OCI-LY3 (cell line): Measurements from ENCODE around the gene F2.

ENCODE experiments used
- H2AFZ ChIP-seq: fragments of 200-600, 300-600 bp; shearing (Covaris generic); 2 replicates; pipeline ENCODE4 v1.6.0; 2014; ENCODE audit warnings: antibody characterized with exemption, low read depth, low read length
- H3K27ac ChIP-seq: fragments of 200-600, 300-600 bp; sonication (generic); 2 replicates; pipeline ENCODE4 v1.5.1; 2014; ENCODE audit warnings: mild to moderate bottlenecking, low read length, moderate library complexity, mixed read lengths
- H3K27me3 ChIP-seq: fragments of 200-600, 300-600 bp; sonication (generic); 2 replicates; pipeline ENCODE4 v1.6.1; 2014; ENCODE audit warnings: low read depth, low read length, mixed read lengths
- H3K36me3 ChIP-seq: fragments of 200-600, 300-600 bp; sonication (generic); replicated peaks from 2 replicates; pipeline ENCODE3; 2014; ENCODE audit warnings: low read depth, low read length, mixed read lengths
- H3K4me1 ChIP-seq: fragments of 300-600, 200-600 bp; sonication (generic); 2 replicates; pipeline ENCODE4 v1.6.1; 2014; ENCODE audit warnings: low read length, mixed read lengths
- H3K4me2 ChIP-seq: fragments of 200-600, 300-600 bp; sonication (generic); 2 replicates; pipeline ENCODE4 v1.6.1; 2014; ENCODE audit warnings: low read length, mixed read lengths
- H3K4me3 ChIP-seq: fragments of 300-600, 200-600 bp; sonication (generic); 2 replicates; pipeline ENCODE4 v1.5.1; 2014; ENCODE audit warnings: antibody characterized with exemption, mild to moderate bottlenecking, low read length, moderate library complexity
- H3K79me2 ChIP-seq: fragments of 300-600, 200-600 bp; shearing (Covaris generic); 2 replicates; pipeline ENCODE4 v1.6.1; 2014; ENCODE audit warnings: mild to moderate bottlenecking, low read length, mixed read lengths
- H3K9ac ChIP-seq: fragments of 300-600, 200-600 bp; shearing (Covaris generic); 2 replicates; pipeline ENCODE4 v1.6.0; 2014; ENCODE audit warnings: mild to moderate bottlenecking, low read length, moderate library complexity
- H3K9me3 ChIP-seq: fragments of 200-600, 300-600 bp; shearing (Covaris generic); 2 replicates; pipeline ENCODE4 v1.6.1; 2014; ENCODE audit warnings: low read length, mixed read lengths; ENCODE audit not compliant: insufficient read depth
- H4K20me1 ChIP-seq: fragments of 200-600, 300-600 bp; sonication (generic); 2 replicates; pipeline ENCODE4 v1.6.1; 2016; ENCODE audit warnings: low read length, mixed read lengths; ENCODE audit not compliant: insufficient read depth
- CTCF ChIP-seq: fragments of 200-600, 300-600 bp; sonication (generic); IDR thresholded peaks from 2 replicates; pipeline ENCODE4 v1.5.1; 2014; ENCODE audit warnings: antibody characterized with exemption, low read length, low read depth
- EZH2phosphoT487 ChIP-seq: fragments of 200-600 bp; shearing (Covaris generic); IDR thresholded peaks from 2 replicates; pipeline ENCODE4 v1.6.1; 2018; ENCODE audit warnings: antibody characterized with exemption, mixed run types, low read depth

F2 gene

DNA sequence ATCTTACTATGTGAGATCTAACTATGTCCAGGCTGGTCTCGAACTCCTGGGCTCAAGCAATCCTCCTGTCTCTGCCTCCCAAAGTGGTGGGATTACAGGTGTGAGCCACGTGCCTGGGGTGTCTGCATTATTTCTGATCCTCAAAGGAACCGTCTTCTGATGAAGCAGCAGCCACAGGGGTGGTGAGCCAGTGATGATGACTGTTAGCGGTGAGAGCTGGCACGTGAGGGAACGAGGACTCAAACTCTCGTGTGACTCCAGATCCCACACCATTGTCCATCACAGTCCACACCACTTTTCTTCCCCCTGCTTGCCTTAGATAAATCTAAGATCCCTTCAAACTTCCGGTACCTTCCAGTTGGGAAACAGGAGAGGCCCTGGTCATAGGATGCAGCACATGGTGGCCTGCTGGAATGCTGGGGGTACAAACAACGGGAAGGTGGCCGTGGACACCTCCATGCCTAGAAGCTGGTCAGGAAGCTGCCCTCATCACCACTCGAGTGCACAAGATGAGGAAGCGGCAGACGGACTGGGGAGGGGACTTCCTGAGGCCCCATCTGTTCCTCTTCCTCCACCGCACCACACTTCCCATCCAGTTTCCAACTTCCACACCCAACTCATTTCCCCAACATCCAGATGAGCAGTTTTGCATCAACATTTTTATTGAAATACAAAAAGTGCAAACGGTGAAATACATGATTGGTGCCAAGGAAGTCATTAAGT, 42.4 kb upstream of the F2 start:
- Histone ChIP-seq H3K9me3 (no peaks in the 10 kb centered on the region), H3K4me1 (peaks cover 6% of the 10 kb centered on the region; the same call in 1 of the 2 replicates), H3K27me3 (no peaks in the 10 kb centered on the region), H2AFZ (no peak overlapping the region), H3K79me2 (no peaks in the 10 kb centered on the region), H4K20me1 (no peaks in the 10 kb centered on the region), H3K27ac (no peak overlapping the region), H3K4me2 (no peak overlapping the region), H3K4me3 (no peak overlapping the region), H3K36me3 (peaks cover 6% of the 10 kb centered on the region), H3K9ac (no peak overlapping the region)
- TF ChIP-seq CTCF, result no peak
- no peak for TF ChIP-seq EZH2phosphoT487

- H3K9me3 ChIP-seq, result no peaks in the 10 kb centered on the region
- H4K20me1 ChIP-seq, result no peaks in the 10 kb centered on the region
- H3K4me1 ChIP-seq, result peaks cover 6% of the 10 kb centered on the region; the same call in 1 of the 2 replicates
- no peaks in the 10 kb centered on the region for H3K79me2 ChIP-seq
- H3K27me3 ChIP-seq, result no peaks in the 10 kb centered on the region
- H2AFZ ChIP-seq, result no peak overlapping the region
- H3K4me3 ChIP-seq, result no peak overlapping the region
- H3K4me2 ChIP-seq, result no peak overlapping the region
- H3K27ac ChIP-seq, result no peak overlapping the region
- H3K9ac ChIP-seq, result no peak overlapping the region
- H3K36me3 ChIP-seq, result peaks cover 6% of the 10 kb centered on the region
- TF ChIP-seq CTCF, result no peak
- no peak for TF ChIP-seq EZH2phosphoT487
Observed at GRCh38 chr11:46677169-46677568, 41.8 kb upstream of the F2 start.

- H3K27me3 ChIP-seq, result no peaks in the 10 kb centered on the region
- H2AFZ ChIP-seq, result no peak overlapping the region
- H3K9me3 ChIP-seq, result no peaks in the 10 kb centered on the region
- no peak overlapping the region for H3K9ac ChIP-seq
- TF ChIP-seq EZH2phosphoT487, result no peak
- TF ChIP-seq CTCF, result no peak
- no peak overlapping the region for H3K4me2 ChIP-seq
- H3K4me1 ChIP-seq, result peaks cover 6% of the 10 kb centered on the region; the same call in 1 of the 2 replicates
- H3K36me3 ChIP-seq, result peaks cover 6% of the 10 kb centered on the region
- H3K4me3 ChIP-seq, result no peak overlapping the region
- no peaks in the 10 kb centered on the region for H3K79me2 ChIP-seq
- H4K20me1 ChIP-seq, result no peaks in the 10 kb centered on the region
- H3K27ac ChIP-seq, result no peak overlapping the region
Observed at GRCh38 chr11:46677991-46678740, 40.8 kb upstream of the F2 start.

GRCh38 chr11:46678741-46679130, 40.3 kb upstream of the F2 start:
- Histone ChIP-seq H3K9ac (no peak overlapping the region), H3K36me3 (peaks cover 6% of the 10 kb centered on the region), H3K27me3 (no peaks in the 10 kb centered on the region), H3K4me1 (peaks cover 6% of the 10 kb centered on the region; the same call in 1 of the 2 replicates), H3K4me3 (no peak overlapping the region), H3K79me2 (no peaks in the 10 kb centered on the region), H2AFZ (no peak overlapping the region), H3K4me2 (no peak overlapping the region), H3K27ac (no peak overlapping the region), H3K9me3 (no peaks in the 10 kb centered on the region), H4K20me1 (no peaks in the 10 kb centered on the region)
- TF ChIP-seq EZH2phosphoT487 (no peak), CTCF (no peak)
